Measurements from ENCODE around the gene GAL3ST2.
"Not testable (repeated sequence)": the region's sequence is repeated elsewhere in the genome, so short reads cannot be mapped to it uniquely, and the experiment has no call there.

GAL3ST2 gene

GRCh38 chr2:241768850-241769249, 7.8 kb upstream of the GAL3ST2 start:
- no peak for DNase-seq (ENCODE audit: low read depth)

GRCh38 chr2:241769819-241770184, 6.8 kb upstream of the GAL3ST2 start:
- no peak for DNase-seq (ENCODE audit: low read depth)

- DNase-seq (ENCODE audit: low read depth) = no peak
These were observed 6.3 kb upstream of the GAL3ST2 start for GRCh38 chr2:241770185-241770935.

GRCh38 chr2:241770936-241771285, 5.7 kb upstream of the GAL3ST2 start:
- DNase-seq (ENCODE audit: low read depth) = no peak

- peak; percentile 31 for DNase-seq (ENCODE audit: low read depth)
These were observed 5.1 kb upstream of the GAL3ST2 start for GRCh38 chr2:241771286-241772062.

GRCh38 chr2:241772063-241772499, 4.5 kb upstream of the GAL3ST2 start:
- no peak for DNase-seq (ENCODE audit: low read depth)

- no peak for DNase-seq (ENCODE audit: low read depth)
These were observed 2.9 kb upstream of the GAL3ST2 start for GRCh38 chr2:241773511-241774418.

- peak; percentile 30 for DNase-seq (ENCODE audit: low read depth)
These were observed 2.0 kb upstream of the GAL3ST2 start for GRCh38 chr2:241774419-241775222.

GRCh38 chr2:241775223-241776177, 1.1 kb upstream of the GAL3ST2 start:
- DNase-seq (ENCODE audit: low read depth) = no peak

GRCh38 chr2:241777170-241777685, 606 bp downstream of the GAL3ST2 start:
- no peak for DNase-seq (ENCODE audit: low read depth)

- no peak for DNase-seq (ENCODE audit: low read depth)
These were observed 1.3 kb downstream of the GAL3ST2 start for GRCh38 chr2:241777686-241778627.

- DNase-seq (ENCODE audit: low read depth) = no peak
These were observed 4.4 kb downstream of the GAL3ST2 start for GRCh38 chr2:241780939-241781569.

- not testable (repeated sequence) for DNase-seq (ENCODE audit: low read depth)
These were observed 5.4 kb downstream of the GAL3ST2 start for GRCh38 chr2:241782053-241782452.

GRCh38 chr2:241788135-241788534, 11.5 kb downstream of the GAL3ST2 start:
- DNase-seq (ENCODE audit: low read depth) = no peak

- DNase-seq (ENCODE audit: low read depth) = no peak
These were observed 11.9 kb downstream of the GAL3ST2 start for GRCh38 chr2:241788572-241788971.

- not testable (repeated sequence) for DNase-seq (ENCODE audit: low read depth)
These were observed 14.8 kb downstream of the GAL3ST2 start for GRCh38 chr2:241791385-241791784.

GRCh38 chr2:241793385-241793784, 16.8 kb downstream of the GAL3ST2 start:
- no peak for DNase-seq (ENCODE audit: low read depth)

- DNase-seq (ENCODE audit: low read depth) = no peak
These were observed 17.7 kb downstream of the GAL3ST2 start for GRCh38 chr2:241794250-241794823.

Data from fibroblast of the conjunctiva (primary cell).